Measurements from ENCODE around the gene SH3RF3.
A peak's percentile ranks its signal among the peaks of the same experiment; 100 is the strongest.
"Not testable (repeated sequence)": the region's sequence is repeated elsewhere in the genome, so short reads cannot be mapped to it uniquely, and the experiment has no call there.

SH3RF3 gene

DNA sequence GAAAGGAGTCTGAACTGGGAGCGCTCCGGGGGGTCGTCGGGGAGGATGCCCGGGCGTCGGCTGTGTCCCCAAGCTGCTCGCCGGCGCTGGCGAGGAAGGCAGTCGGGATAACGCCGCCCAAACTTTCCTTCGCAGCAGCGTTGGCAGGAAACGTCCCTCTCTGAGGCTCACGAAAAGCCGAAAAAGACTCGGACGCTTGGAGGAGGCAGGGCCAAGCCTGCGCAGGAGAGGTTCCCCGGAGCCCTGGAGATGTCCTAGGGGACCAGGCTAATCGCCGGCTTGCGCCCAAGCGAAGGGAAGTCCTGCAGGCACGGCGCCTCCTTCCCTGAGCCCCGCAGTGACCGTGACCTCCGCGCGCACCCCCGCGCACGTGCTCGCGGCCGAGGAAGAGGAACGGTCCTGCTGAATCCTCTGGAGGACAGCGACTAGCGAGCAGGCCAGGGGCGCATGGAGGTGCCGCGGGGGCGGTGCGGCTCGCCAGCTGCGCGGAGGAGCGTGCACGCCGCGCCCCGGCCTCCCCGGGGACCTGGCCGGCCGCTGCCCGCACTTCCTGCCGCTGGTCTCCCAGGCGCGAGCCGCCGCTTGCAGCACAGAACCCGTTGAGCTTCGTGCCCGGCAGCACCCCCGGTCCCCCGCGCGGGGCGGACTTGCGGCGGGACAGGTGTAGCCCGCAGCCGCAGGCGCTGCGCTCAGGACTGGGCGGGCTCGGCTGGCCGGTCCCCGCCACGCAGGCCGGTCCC, at the start of gene SH3RF3:
Gene SH3RF3, plus strand, starts transcription at position 590 of the 740 bp plus-strand sequence.
- DNase-seq (ENCODE audit: low spot score) = no peak

DNA sequence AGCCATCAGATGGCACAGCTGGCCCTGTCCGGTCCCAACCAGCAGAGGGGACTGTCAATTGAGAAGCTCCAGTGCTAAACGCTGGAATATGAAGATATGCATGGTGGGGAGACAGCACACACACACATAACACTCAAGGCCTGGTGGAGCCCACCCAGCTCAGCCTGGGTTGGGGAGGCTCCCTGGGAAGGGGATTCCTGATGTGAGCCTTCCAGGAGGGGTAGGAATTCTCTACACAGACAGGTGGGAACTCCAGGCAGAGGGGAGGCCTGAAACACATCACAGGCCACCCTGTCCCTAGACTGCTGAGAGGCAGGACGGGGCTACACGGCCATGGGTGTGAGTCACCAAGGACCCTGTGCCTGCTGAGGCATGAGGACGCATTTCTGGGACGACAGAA, 49.4 kb upstream of the SH3RF3 start:
- no peak for DNase-seq (ENCODE audit: low spot score)

DNA sequence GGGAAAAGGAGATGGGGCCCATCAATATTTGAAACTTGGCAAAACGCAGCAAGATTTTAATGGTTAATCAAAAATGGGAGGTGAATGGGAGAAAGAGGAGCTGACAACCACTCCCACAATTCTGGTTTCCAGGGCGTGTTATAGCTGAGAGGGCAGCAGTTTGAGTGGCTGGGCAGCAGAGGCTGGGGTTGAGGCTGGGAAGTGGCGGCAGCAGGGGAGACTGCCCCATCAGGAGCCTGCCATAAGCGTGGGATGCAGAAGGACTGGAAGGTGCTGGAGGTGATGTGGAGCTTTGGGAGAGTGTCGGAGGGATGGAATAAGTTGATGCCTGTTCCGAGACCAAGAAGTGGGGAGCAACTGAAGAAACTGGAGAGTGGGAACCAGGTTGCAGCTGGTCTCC, 48.9 kb upstream of the SH3RF3 start:
- DNase-seq (ENCODE audit: low spot score) = no peak

DNA sequence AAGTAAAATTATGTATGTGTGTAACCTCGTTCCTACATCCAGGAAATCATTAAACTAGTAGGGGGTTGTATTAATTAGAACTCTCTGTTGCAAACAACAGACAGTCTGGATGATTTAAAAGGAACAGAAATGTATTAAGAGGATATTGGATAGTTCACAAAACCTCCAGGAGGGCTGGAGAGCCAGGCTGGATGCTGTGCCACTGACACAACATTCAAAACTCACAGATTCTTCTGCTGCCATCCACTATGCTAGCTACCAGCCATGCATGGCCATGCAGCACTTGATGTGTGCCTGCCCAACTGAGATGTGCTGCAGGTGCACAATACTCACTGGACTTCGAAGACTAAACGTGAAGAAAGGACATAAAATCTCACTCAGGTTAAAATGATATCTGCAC, 48.2 kb upstream of the SH3RF3 start:
- no peak for DNase-seq (ENCODE audit: low spot score)

DNA sequence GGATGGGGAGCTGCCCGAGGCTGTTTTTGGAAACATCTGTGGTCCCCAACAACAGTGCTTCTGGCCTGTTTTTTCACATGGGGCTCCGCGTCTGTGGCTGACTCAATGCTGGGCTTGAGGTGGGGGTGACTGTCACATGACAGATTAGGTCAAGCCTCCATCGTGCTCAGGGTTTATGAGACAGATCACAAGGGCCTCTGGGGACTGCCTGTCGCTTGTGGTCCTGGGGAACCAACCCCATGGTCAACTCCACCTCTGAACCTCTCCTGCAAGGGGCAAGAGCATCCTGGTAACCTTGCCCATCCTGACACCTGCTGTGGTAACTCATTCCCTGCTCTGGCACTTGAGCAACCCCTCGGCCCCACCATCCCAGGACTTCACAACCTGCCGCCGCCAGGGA, 47.6 kb upstream of the SH3RF3 start:
- DNase-seq (ENCODE audit: low spot score) = no peak

DNA sequence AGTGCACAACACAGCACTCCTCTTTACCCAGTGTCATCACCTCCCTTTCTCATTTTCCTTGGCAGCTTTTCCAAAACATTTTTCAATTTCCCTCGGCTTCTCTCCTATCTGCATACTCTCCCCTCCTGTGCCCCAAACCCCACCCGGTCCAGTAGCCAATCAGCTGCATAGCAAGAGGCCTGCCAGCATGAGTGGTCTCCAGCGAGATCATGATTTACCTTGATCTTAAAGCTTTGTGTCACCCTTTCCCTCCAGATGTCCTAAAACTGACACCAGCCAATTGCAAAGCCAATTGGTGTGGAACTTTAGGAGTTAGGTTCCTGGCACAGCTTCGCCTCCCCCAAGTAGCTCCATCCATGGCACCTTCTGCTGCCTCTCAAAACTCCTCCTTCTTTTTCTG, 45.2 kb upstream of the SH3RF3 start:
- DNase-seq (ENCODE audit: low spot score) = no peak

DNA sequence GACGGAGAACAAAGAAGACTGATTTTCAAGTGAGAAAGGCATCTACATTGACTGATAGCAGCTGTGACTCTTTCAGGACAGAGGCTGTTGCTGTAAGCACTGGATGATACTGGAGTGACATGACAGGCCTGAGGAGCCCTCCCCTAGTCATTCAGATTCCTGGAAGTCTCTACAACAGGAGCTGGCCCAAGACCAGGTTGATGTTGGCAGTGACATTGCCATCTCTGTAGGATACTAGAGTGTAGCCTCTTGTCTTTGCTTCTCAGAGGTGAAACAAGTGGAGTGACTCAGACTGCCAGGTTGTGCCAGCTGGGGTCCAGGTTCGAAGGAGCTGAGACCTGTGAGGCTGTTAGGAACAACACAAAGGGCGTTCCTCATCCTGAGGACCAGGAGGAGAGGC, 44.7 kb upstream of the SH3RF3 start:
- no peak for DNase-seq (ENCODE audit: low spot score)

DNA sequence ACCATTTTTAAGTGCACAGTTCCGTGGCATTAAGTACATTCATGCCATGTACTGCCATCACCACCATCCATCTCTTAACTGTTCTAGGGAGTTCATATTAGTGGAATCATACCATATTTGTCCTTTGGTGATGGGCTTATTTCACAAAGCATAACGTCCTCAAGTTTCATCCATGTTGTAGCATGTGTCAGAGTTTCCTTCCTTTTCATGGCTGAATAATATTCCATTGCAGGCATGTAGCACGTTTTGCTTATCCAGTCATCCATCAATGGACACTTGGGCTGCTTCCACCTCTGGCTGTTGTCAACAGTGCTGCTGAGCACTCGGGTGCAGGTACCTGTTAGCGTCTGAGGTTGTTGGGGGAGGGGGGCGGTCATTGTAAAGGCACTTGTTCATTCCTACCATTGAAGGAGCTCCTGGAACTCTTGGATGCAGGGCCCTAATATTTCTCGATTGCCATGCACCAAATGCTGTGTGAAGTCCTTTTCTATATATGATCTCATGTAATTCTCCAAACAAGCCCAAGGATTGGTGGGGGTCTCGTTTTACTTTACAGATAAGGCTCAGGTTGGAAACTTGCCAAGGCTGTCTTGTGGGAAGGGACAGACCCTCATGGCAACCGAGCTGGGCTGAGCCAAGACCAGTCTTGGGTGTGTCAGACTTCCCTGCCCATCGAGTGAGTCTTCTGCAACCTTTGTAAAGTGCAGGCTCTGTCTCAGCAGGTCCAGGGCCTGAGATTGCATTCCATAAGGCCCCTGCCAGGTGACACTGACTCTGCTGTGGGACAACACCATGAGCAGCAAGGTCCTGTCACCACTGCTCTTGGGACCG, 42.9 kb upstream of the SH3RF3 start:
- DNase-seq (ENCODE audit: low spot score) = no peak

DNA sequence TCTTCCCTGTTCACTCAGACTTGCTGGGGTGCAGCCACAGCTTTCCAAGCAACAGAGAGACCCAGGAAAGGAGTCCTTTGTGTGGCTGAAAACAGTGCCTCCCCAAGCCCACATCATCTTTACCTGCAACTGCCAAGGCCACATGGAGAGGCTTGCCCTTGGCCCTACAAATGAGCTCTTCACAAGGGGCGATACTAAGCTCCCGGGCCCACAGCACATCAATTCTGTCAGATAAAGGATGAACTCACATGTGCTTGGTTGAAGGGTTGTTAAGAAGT, 42.3 kb upstream of the SH3RF3 start:
- DNase-seq (ENCODE audit: low spot score) = no peak

DNA sequence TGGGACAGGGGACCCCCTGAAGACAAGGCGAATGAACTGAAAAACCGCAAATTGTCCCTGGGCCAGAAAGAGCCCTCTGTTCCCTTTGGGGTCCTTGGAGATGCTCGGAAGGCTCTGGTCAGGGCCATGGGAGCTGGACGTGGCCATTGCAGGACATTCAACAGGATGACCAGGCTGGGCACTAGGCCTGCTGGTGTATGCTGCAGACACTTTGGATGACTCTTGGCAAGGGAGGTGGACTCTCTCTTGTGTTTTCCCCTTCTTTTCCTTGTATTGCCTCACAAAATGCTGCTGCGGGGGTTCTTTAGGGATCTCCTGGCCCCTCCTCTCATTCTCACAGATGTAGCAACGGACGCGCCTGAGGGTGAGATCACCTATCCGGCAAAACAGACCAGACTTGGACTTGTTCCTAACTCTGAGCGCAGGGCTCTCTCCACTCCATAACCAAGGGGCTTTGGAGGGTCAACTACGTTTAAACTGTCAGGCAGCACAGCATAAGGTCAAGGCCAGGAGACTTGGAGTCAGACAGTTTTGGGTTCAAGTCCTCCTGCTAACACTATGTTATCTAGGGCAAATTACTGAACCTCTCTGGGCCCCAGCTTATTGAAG, 41.8 kb upstream of the SH3RF3 start:
- no peak for DNase-seq (ENCODE audit: low spot score)

DNA sequence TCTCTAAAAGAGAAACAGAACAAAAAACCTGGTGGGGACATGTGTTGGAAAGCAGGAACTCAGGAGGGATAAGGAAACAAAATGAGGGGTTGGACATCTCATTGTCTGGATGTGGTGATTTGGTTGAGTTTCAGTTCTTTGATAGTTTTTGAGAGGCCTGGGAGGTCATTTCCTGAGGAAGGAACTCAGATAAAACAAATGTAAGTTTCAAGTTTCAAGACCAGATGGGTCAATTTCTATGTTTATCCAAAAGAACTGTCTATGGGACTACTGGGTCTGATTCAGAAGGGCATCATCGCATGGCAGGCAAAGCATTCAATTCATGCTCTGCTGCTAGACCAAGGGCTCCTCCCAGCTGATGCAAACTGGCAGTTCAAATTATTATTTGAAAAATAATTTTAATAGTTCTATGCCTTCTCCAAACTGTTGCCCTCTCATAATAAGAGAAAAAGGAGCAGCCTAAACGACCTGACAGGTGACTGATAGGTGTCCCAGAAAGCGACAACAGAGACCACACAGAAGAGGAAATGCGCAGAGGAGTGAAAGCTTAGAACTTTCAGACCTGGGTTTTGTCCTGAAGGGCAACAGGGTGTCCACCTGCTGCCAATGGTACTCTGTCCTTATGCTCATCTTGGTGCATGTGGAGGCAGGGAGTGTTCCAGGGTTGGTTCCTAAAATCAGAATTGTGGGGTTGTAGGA, 39.3 kb upstream of the SH3RF3 start:
- no peak for DNase-seq (ENCODE audit: low spot score)

DNA sequence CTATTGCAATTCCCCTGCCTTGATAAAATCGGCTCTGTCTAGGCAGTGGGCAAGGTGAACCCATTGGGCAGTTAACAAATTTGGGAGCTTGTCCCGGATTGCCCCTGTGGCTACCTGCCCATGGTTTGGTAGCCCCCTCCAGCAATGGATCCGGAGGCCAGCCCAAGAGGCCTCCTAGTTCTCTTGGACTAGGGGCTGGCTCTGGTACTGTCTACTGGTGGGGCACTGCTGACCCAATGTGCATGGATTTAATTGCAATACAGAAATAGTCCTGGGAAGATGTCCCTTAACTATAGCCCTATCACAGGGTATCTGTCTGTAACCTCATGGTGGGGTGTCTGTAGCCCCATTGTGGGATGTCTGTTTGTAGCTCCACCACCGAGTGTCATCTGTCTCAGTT, 37.5 kb upstream of the SH3RF3 start:
- DNase-seq (ENCODE audit: low spot score) = no peak

DNA sequence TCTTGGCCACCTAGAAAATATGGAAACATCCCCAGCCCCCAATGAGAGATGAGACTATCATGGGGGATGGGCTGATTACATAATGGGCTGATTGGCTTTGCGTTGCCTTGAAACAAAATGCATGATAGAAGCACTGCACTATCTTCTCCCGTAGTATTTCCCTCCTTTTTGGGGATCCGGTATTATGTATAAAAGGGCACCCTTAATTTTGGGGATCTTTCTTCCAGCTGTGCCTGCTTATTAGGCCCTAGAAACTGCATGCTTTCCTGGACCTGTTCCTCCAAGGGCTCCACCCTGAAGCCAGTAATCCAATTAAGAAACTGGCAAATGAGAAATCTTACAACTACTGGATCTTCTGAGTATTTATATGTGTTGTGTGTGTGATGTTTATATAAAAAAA, 34.9 kb upstream of the SH3RF3 start:
- DNase-seq (ENCODE audit: low spot score) = no peak

DNA sequence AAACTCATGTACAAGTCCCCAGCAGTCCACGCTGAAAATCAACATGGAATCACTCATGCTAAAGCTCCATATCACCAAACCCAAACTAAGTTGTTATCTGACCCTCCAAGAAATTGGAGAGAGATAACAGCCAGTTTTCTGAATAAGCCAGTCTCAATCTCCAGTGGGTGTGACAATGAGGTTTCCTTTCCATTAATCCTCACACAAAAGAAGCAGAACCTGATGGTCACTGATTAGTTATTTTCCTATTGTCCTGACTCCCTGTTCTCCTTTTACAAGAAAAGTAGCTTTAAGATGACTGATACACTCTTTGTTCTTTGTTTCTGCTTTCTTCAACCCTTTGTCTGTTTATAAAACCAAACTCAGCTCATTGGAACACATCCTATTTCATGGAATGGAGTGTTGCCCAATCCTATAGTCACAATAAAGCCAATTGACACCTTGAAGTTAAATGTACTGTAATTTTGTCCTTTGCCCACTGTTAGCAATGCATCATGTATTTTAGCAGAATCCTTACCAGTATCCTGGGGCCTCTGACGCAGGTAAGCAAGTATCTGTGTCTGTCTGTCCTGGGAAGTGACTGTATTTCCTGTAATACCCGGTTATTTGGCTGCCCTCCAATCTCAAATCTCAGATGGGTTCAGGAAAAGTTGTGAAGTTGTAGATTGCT, 30.6 kb upstream of the SH3RF3 start:
- no peak for DNase-seq (ENCODE audit: low spot score)

DNA sequence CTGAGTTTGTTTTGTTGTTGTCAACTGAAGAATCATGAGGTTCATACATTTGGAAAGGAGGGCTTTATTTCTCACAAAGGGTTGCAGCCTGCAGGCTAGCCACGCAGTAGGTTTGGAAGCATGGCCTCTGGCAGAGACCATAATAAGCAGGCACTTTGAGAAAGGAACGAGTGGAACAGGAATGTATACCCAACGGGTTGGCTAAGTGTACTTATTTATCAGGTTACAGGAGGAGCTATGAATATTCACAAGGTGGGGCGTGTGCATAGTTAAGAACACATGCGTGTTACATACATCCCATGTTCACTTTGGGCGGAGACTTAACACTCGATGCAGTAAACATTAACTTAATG, 30.1 kb upstream of the SH3RF3 start:
- no peak for DNase-seq (ENCODE audit: low spot score)

DNA sequence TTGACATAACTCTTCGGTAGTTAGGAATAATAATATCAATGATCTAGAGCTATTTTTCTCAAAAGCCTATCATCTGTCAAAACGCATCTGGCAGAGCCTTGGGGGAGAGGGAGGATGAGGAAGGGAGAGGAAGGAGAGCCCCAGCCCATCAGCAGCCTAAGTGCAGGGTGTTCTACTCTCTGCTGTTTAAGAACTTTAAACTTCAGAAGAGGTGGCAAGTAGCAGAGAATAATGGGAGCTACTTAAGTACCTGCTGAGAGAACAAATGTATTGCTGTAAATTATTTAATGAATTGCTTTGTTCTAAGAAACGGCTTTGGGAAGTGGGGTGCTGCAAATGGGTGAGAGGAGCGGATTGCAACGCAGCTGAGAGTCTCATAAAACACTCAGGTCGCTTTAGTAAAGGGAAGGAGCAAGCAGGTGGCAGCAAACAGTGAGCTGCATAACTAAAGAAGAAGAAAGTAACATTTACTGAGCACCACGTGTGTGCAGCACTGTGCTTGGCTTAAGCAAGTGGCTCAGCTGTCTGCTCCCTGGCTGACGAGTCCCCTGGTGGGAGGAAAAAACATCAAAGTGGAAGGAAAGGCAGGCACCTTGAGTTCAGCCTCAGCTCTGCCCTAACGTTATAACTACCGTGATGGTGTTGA, 26.3 kb upstream of the SH3RF3 start:
- peak; percentile 20 for DNase-seq (ENCODE audit: low spot score)

DNA sequence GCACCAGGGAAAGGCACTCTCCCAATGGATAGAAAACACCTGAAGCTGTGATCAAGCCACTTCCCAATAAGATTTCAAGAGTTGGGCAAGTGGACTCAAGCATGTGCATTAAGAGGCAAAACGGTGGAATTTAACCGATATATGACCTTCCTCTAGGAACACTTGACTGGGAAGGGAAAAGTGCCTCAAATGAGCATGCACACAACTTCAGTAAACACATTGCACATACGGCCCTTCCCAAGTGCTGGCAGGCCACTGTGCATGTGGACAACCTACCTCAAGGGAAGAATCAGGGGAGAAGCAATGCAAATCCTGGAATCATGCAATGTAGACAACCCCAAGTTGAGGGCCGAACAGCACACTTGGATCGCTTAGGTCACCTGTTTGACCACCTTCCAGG, 23.9 kb upstream of the SH3RF3 start:
- no peak for DNase-seq (ENCODE audit: low spot score)

DNA sequence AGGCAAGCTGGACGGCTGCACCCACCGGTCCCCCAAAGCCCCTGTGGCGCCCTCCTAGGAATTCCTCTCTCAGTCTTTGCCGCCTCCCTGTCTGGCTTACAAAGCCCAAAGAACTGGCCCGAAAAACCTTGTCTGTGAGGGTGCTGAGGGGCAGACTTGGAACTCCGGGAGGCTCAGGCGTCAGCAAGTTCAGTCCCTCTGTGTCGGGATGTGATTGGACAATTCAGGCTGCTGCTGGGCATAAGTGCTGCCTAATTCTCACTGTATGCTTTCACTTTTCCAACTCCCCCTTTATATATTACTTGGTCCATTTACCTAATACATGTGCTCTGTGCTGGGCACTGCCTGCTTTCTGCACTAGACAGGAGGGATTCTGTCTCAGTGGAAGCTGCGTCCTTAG, 20.3 kb upstream of the SH3RF3 start:
- no peak for DNase-seq (ENCODE audit: low spot score)

DNA sequence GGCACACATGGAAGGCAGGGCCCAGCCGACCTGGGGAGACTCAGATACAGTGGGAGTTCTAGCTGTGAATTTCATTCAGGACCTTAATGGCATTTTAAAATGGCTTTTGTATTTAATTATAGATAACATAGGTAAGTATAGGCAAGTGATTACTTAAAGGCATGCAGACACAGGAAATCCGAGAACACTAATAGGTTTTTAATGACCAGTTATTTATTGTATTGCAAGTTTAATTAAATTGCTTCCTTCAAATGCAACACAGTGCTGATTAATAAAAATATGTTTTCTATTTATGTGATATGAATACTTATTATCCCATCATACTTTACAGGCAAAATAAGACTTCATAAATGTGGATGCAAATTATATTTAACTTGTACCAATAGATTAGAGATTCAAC, 19.7 kb upstream of the SH3RF3 start:
- no peak for DNase-seq (ENCODE audit: low spot score)

DNA sequence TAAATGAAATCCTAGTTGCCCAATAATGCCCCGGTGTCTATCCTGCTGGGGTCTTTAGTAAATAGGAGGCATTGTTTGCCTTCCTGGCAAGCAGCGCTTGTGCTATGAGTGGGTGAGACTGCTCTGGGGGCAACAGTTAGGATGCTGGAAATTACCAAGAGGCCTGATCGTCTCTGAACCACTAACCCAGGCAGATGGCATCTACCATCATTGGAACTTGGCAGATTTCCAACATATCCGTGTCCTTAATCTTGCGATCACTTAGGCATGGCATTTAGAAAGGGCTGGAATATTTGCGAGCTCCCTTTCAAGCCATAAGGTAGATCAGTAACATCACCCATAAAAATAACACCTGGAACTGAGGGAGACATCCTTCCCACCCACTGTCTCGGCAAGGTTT, 18.8 kb upstream of the SH3RF3 start:
- DNase-seq (ENCODE audit: low spot score) = no peak

DNA sequence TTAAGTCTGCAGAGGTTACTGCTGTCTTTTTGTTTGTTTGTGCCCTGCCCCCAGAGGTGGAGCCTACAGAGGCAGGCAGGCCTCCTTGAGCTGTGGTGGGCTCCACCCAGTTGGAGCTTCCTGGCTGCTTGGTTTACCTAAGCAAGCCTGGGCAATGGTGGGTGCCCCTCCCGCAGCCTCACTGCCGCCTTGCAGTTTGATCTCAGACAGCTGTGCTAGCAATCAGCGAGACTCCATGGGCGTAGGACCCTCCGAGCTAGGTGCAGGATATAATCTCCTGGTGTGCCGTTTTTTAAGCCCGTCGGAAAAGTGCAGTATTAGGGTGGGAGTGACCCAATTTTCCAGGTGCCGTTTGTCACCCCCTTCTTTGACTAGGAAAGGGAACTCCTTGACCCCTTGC, 11.8 kb upstream of the SH3RF3 start:
- DNase-seq (ENCODE audit: low spot score) = not testable (repeated sequence)

DNA sequence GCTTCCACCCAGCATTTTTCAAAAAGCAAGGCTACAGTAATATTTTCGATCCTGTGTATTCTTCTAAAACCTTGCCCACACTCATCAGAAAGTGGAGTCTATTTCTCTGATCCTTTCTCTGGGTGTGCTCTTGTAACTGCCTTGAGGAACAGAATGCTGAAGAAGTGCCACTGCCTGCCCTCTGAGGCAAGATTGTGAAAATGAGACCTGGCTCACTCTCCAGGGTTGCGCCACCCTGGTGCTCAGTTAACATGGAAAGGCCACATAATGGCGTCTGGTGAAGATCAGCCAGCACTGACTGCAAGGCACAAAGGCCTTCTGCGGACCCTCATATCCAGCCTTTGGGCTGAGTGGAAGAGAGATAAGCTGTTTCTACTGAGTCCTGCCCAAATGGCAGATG, 11.2 kb upstream of the SH3RF3 start:
- no peak for DNase-seq (ENCODE audit: low spot score)
